HEK293 (cell line): ENCODE data around the gene CWH43.

Experiments used
- CTCF ChIA-PET: fragments of 350-600 bp; formaldehyde crosslinking; extraction: SDS; loops from one replicate; lab custom pipeline; 2021; ENCODE audit warnings: antibody characterized with exemption; lab: Yijun Ruan, JAX
- POLR2A ChIA-PET: fragments of 300-600 bp; formaldehyde crosslinking; extraction: SDS; loops from one replicate; lab custom pipeline; 2020; ENCODE audit warnings: antibody characterized with exemption, inconsistent platforms; lab: Yijun Ruan, JAX
- H3K27ac ChIP-seq: fragments of 200-500 bp; sonication (Bioruptor generic); 2 replicates; pipeline ENCODE4 v1.5.1; 2014; ENCODE audit warnings: low read depth, low read length, control low read depth, inconsistent platforms; ENCODE audit errors: extremely low read depth
- H3K36me3 ChIP-seq, 2 experiments: fragments of 200-500 bp in 1 of 2; sonication (Bioruptor generic) in 1 of 2; 1 replicate in 1 of 2; 2 replicates in 1 of 2; pipeline ENCODE4 v1.5.1; 2014 to 2017; ENCODE audit warnings: inconsistent platforms in 2 of 2, low read length in 2 of 2; ENCODE audit not compliant: control insufficient read depth in 2 of 2, insufficient read depth in 1 of 2
- H3K4me1 ChIP-seq: fragments of 200-500 bp; sonication (Bioruptor generic); 2 replicates; pipeline ENCODE4 v1.5.1; 2014; ENCODE audit warnings: mild to moderate bottlenecking, low read length, inconsistent platforms; ENCODE audit not compliant: control insufficient read depth, insufficient read depth
- H3K4me3 ChIP-seq: 2 replicates; pipeline ENCODE4 v1.5.1; 2011; ENCODE audit warnings: low read depth, mild to moderate bottlenecking, control low read depth, low read length, moderate library complexity
- H3K9me3 ChIP-seq: fragments of 200-500 bp; sonication (Bioruptor generic); 2 replicates; pipeline ENCODE4 v1.5.1; 2014; ENCODE audit warnings: low read depth, low read length, inconsistent platforms; ENCODE audit not compliant: control insufficient read depth, insufficient read depth
- KLF1 ChIP-seq: fragments of 450-650 bp; formaldehyde crosslinking; IDR thresholded peaks from 2 replicates; pipeline ENCODE4 v1.5.1; 2016; ENCODE audit warnings: missing biosample characterization, missing genetic modification characterization
- KLF9 ChIP-seq: fragments of 450-650 bp; formaldehyde crosslinking; IDR thresholded peaks from 2 replicates; pipeline ENCODE4 v1.5.1; 2016; ENCODE audit warnings: missing biosample characterization, missing genetic modification characterization, low read depth
- SP3 ChIP-seq: fragments of 450-650 bp; formaldehyde crosslinking; IDR thresholded peaks from 2 replicates; pipeline ENCODE4 v1.5.1; 2016; ENCODE audit warnings: missing biosample characterization, missing genetic modification characterization
- ZBTB6 ChIP-seq: fragments of 450-650 bp; formaldehyde crosslinking; IDR thresholded peaks from 2 replicates; pipeline ENCODE4 v1.5.1; 2017; ENCODE audit warnings: missing biosample characterization, missing genetic modification characterization
- ZNF114 ChIP-seq: fragments of 450-650 bp; formaldehyde crosslinking; IDR thresholded peaks from 2 replicates; pipeline ENCODE4 v1.5.0; 2017; ENCODE audit warnings: missing biosample characterization, missing genetic modification characterization
- ZNF174 ChIP-seq: fragments of 450-650 bp; formaldehyde crosslinking; IDR thresholded peaks from 2 replicates; pipeline ENCODE4 v1.5.0; 2017; ENCODE audit warnings: missing biosample characterization, mild to moderate bottlenecking, missing genetic modification characterization
- ZNF175 ChIP-seq: fragments of 450-650 bp; formaldehyde crosslinking; IDR thresholded peaks from 2 replicates; pipeline ENCODE4 v1.5.1; 2016; ENCODE audit warnings: missing biosample characterization, missing genetic modification characterization
- ZNF18 ChIP-seq: fragments of 450-650 bp; formaldehyde crosslinking; IDR thresholded peaks from 2 replicates; pipeline ENCODE4 v1.5.1; 2016; ENCODE audit warnings: missing biosample characterization, missing genetic modification characterization
- ZNF2 ChIP-seq: fragments of 450-650 bp; formaldehyde crosslinking; IDR thresholded peaks from 2 replicates; pipeline ENCODE4 v1.5.1; 2016; ENCODE audit warnings: missing biosample characterization, missing genetic modification characterization
- ZNF274 ChIP-seq, 2 experiments: fragments of 200-500 bp in 1 of 2; fragments of 450-650 bp in 1 of 2; sonication (Bioruptor generic) in 1 of 2; formaldehyde crosslinking in 1 of 2; IDR thresholded peaks; 2 replicates each; pipeline versions ENCODE4 v1.5.1 to v1.6.1; 2014 to 2016; ENCODE audit warnings: borderline replicate concordance in 1 of 2, inconsistent platforms in 1 of 2, low read length in 1 of 2, missing biosample characterization in 1 of 2, missing genetic modification characterization in 1 of 2
- ZNF280C ChIP-seq: fragments of 450-650 bp; formaldehyde crosslinking; IDR thresholded peaks from 2 replicates; pipeline ENCODE4 v1.5.1; 2016; ENCODE audit warnings: missing biosample characterization, missing genetic modification characterization
- ZNF302 ChIP-seq: fragments of 450-650 bp; formaldehyde crosslinking; IDR thresholded peaks from 2 replicates; pipeline ENCODE4 v1.5.1; 2016; ENCODE audit warnings: missing biosample characterization, missing genetic modification characterization, low read depth
- ZNF391 ChIP-seq: fragments of 450-650 bp; formaldehyde crosslinking; IDR thresholded peaks from 2 replicates; pipeline ENCODE4 v1.5.1; 2016; ENCODE audit warnings: low read depth, missing biosample characterization, missing genetic modification characterization, borderline replicate concordance
- ZNF398 ChIP-seq: fragments of 450-650 bp; formaldehyde crosslinking; IDR thresholded peaks from 2 replicates; pipeline ENCODE4 v1.5.1; 2017; ENCODE audit warnings: missing biosample characterization, missing genetic modification characterization
- ZNF473 ChIP-seq: fragments of 450-650 bp; formaldehyde crosslinking; IDR thresholded peaks from 2 replicates; pipeline ENCODE4 v1.5.1; 2017; ENCODE audit warnings: missing biosample characterization, missing genetic modification characterization
- ZNF501 ChIP-seq: fragments of 450-650 bp; formaldehyde crosslinking; IDR thresholded peaks from 2 replicates; pipeline ENCODE4 v1.5.1; 2016; ENCODE audit warnings: missing biosample characterization, missing genetic modification characterization
- ZNF514 ChIP-seq: fragments of 450-650 bp; formaldehyde crosslinking; IDR thresholded peaks from 2 replicates; pipeline ENCODE4 v1.5.1; 2016; ENCODE audit warnings: missing biosample characterization, missing genetic modification characterization
- ZNF560 ChIP-seq: fragments of 450-650 bp; formaldehyde crosslinking; IDR thresholded peaks from 2 replicates; pipeline ENCODE4 v1.5.1; 2017; ENCODE audit warnings: missing biosample characterization, missing genetic modification characterization, borderline replicate concordance
- ZNF610 ChIP-seq: fragments of 450-650 bp; formaldehyde crosslinking; IDR thresholded peaks from 2 replicates; pipeline ENCODE4 v1.5.1; 2016; ENCODE audit warnings: missing biosample characterization, missing genetic modification characterization, borderline replicate concordance
- ZNF792 ChIP-seq: fragments of 450-650 bp; formaldehyde crosslinking; IDR thresholded peaks from 2 replicates; pipeline ENCODE4 v1.5.1; 2016; ENCODE audit warnings: missing biosample characterization, missing genetic modification characterization
- ZSCAN16 ChIP-seq: fragments of 450-650 bp; formaldehyde crosslinking; IDR thresholded peaks from 2 replicates; pipeline ENCODE4 v1.5.1; 2016; ENCODE audit warnings: missing biosample characterization, missing genetic modification characterization
- ZSCAN30 ChIP-seq: fragments of 450-650 bp; IDR thresholded peaks from 2 replicates; pipeline ENCODE4 v1.5.1; 2018; ENCODE audit warnings: missing biosample characterization, mild to moderate bottlenecking, missing genetic modification characterization, moderate library complexity

Gene CWH43

GRCh38 chr4:49002931-49003330 lies 16.9 kb downstream of the CWH43 start:
- Histone ChIP-seq H3K4me1 (no peaks in the 10 kb centered on the region), H3K36me3 (no peaks in the 10 kb centered on the region), H3K9me3 (no peaks in the 10 kb centered on the region), H3K27ac (no peak overlapping the region), H3K4me3 (no peak overlapping the region)
- CTCF ChIA-PET = no interaction called here
- POLR2A ChIA-PET = no interaction called here
- TF ChIP-seq ZNF302 (tag by site-specific recombination) = no peak
- no peak for TF ChIP-seq ZNF398
- no peak for TF ChIP-seq ZNF473 (tag by site-specific recombination)
- TF ChIP-seq KLF1 (tag by site-specific recombination) = no peak
- no peak for TF ChIP-seq ZNF514 (tag by site-specific recombination)
- TF ChIP-seq ZNF560 (tag by site-specific recombination) = no peak
- TF ChIP-seq ZNF174 (tag by site-specific recombination) = no peak
- no peak for TF ChIP-seq ZSCAN30 (tag by site-specific recombination)
- TF ChIP-seq ZNF2 (tag by site-specific recombination) = no peak
- no peak for TF ChIP-seq ZNF175 (tag by site-specific recombination)
- TF ChIP-seq ZNF274 (IDR thresholded peaks at IDR 0.05; ENCODE audit: low read length) = no peak
- TF ChIP-seq ZNF274 (tag by site-specific recombination; IDR thresholded peaks at IDR 0.05; ENCODE audit: borderline replicate concordance) = no peak
- TF ChIP-seq ZNF280C (tag by site-specific recombination) = no peak
- TF ChIP-seq KLF9 (tag by site-specific recombination) = no peak
- no peak for TF ChIP-seq ZNF114 (tag by site-specific recombination)
- TF ChIP-seq SP3 = no peak
- TF ChIP-seq ZNF501 = no peak
- no peak for TF ChIP-seq ZNF610 (tag by site-specific recombination)
- no peak for TF ChIP-seq ZNF792 (tag by site-specific recombination)
- TF ChIP-seq ZSCAN16 (tag by site-specific recombination) = no peak

GRCh38 chr4:49018718-49019295 lies 32.7 kb downstream of the CWH43 start:
- POLR2A ChIA-PET = no interaction called here
- H3K9me3 ChIP-seq = no peaks in the 10 kb centered on the region
- no peaks in the 10 kb centered on the region for H3K4me1 ChIP-seq
- H3K36me3 ChIP-seq = no peaks in the 10 kb centered on the region
- CTCF ChIA-PET = no interaction called here
- H3K4me3 ChIP-seq = no peak overlapping the region
- TF ChIP-seq ZBTB6 (tag by site-specific recombination) (no peak), ZNF18 (tag by site-specific recombination) (no peak), ZNF391 (no peak)
- no peak overlapping the region for H3K27ac ChIP-seq
